GM12878 (cell line): ENCODE measurements around the gene IGLON5. TPM values are rescaled to one million over a fixed set of nuclear protein-coding genes. Genes with fewer than 3 reads are reported as not detected.

Experiments used
- ATF3 ChIP-seq: IDR thresholded peaks from 2 replicates; pipeline ENCODE4 v1.6.1; 2011; ENCODE audit warnings: low read depth, mild to moderate bottlenecking, low read length, moderate library complexity, borderline replicate concordance; ENCODE audit errors: extremely low read depth
- BCL3 ChIP-seq: IDR thresholded peaks from 2 replicates; pipeline ENCODE4 v1.6.1; 2011; ENCODE audit warnings: borderline replicate concordance, low read depth, mild to moderate bottlenecking, moderate library complexity, low read length; ENCODE audit not compliant: insufficient read depth, poor library complexity, severe bottlenecking
- BRCA1 ChIP-seq: IDR thresholded peaks from 2 replicates; pipeline ENCODE4 v1.6.1; 2011; ENCODE audit warnings: low read depth, low read length, improper control_type of control experiment
- CEBPB ChIP-seq, 2 experiments: fragments of 150-350 bp in 1 of 2; IDR thresholded peaks; 2 replicates each; pipeline ENCODE4 v1.6.1; 2012 to 2014; ENCODE audit warnings: low read depth in 2 of 2, low read length in 2 of 2, borderline replicate concordance in 1 of 2, inconsistent platforms in 1 of 2
- CHD2 ChIP-seq: IDR thresholded peaks from 2 replicates; pipeline ENCODE4 v1.6.1; 2011; ENCODE audit warnings: low read depth, low read length, improper control_type of control experiment, borderline replicate concordance
- CUX1 ChIP-seq: IDR thresholded peaks from 2 replicates; pipeline ENCODE4 v1.6.1; 2012; ENCODE audit warnings: improper control_type of control experiment, low read depth, low read length; ENCODE audit not compliant: insufficient replicate concordance
- HDAC6 ChIP-seq: fragments of 200-600 bp; sonication (generic); IDR thresholded peaks from one replicate; pipeline ENCODE4 v1.8.0; 2017; ENCODE audit warnings: antibody characterized with exemption; ENCODE audit not compliant: unreplicated experiment
- HDGF ChIP-seq: fragments of 450-650 bp; IDR thresholded peaks from 2 replicates; pipeline ENCODE4 v1.6.1; 2016; ENCODE audit warnings: antibody characterized with exemption
- MAX ChIP-seq: IDR thresholded peaks from 2 replicates; pipeline ENCODE4 v1.6.1; 2012; ENCODE audit warnings: low read depth, low read length, improper control_type of control experiment
- MTA2 ChIP-seq: fragments of 450-650 bp; IDR thresholded peaks from 2 replicates; pipeline ENCODE4 v1.6.1; 2016; ENCODE audit warnings: low read depth, mild to moderate bottlenecking, moderate library complexity
- MXI1 ChIP-seq: fragments of 150-350 bp; IDR thresholded peaks from 2 replicates; pipeline ENCODE4 v1.6.1; 2011; ENCODE audit warnings: low read depth, mild to moderate bottlenecking, inconsistent platforms, low read length, improper control_type of control experiment
- NR2F1 ChIP-seq: fragments of 450-650 bp; conservative IDR thresholded peaks from 2 replicates; pipeline ENCODE4 v1.6.1; 2017; ENCODE audit warnings: mild to moderate bottlenecking
- PBX3 ChIP-seq: IDR thresholded peaks from 2 replicates; pipeline ENCODE4 v1.6.1; 2011; ENCODE audit warnings: mild to moderate bottlenecking, low read depth, low read length, moderate library complexity; ENCODE audit not compliant: insufficient replicate concordance
- RELB ChIP-seq: fragments of 450-650 bp; IDR thresholded peaks from 2 replicates; pipeline ENCODE4 v1.6.1; 2017; ENCODE audit warnings: low read depth, mild to moderate bottlenecking, moderate library complexity
- RFX5 ChIP-seq: IDR thresholded peaks from 2 replicates; pipeline ENCODE4 v1.6.1; 2011; ENCODE audit warnings: low read depth, low read length, improper control_type of control experiment
- SPI1 ChIP-seq: IDR thresholded peaks from 2 replicates; pipeline ENCODE4 v1.6.1; 2011; ENCODE audit warnings: low read depth, mild to moderate bottlenecking, low read length, moderate library complexity, borderline replicate concordance; ENCODE audit not compliant: insufficient read depth
- SUPT20H ChIP-seq: IDR thresholded peaks from 2 replicates; pipeline ENCODE4 v1.6.1; 2011; ENCODE audit warnings: low read depth, mild to moderate bottlenecking, low read length, moderate library complexity, borderline replicate concordance; ENCODE audit not compliant: control insufficient read depth
- TCF7 ChIP-seq: IDR thresholded peaks from 2 replicates; pipeline ENCODE4 v1.6.1; 2014; ENCODE audit warnings: antibody characterized with exemption, borderline replicate concordance
- polyA plus RNA-seq, 11 experiments: library from polyadenylated mRNA; depleted of rRNA in 4 of 11; unstranded in 6 of 11; stranded (reverse) in 5 of 11; fragments of >200 nt; fragmentation: Nextera tagmentation in 4 of 11; fragmentation: Illumina TruSeq in 1 of 11; extraction: Ambion mirVana in 4 of 11; extraction: Trizol in 1 of 11; gene quantifications; 1 replicate in 1 of 11; 2 replicates in 10 of 11; pipeline versions ENCODE4 v1.2.1 to v1.2.3, GENCODE V29; 2011 to 2016; ENCODE audit warnings: inconsistent platforms in 2 of 11, missing spikeins in 2 of 11, low read depth in 1 of 11
- total RNA-seq, 4 experiments: library from RNA; depleted of rRNA in 3 of 4; stranded (reverse); fragments of >200 nt in 3 of 4; fragmentation: Illumina TruSeq in 1 of 4; extraction: Trizol in 1 of 4; gene quantifications; 2 replicates each; pipeline versions ENCODE4 v1.2.1 to v1.2.3, GENCODE V29; 2013 to 2021

The IGLON5 gene
- total and polyA plus RNA-seq, 10 of the 15 experiments (the other 5 are each of a cell fraction or from before 2014, with no cell fraction given), result not detected

GRCh38 chr19:51367565-51368365, 56.3 kb downstream of the IGLON5 start (continued):
- TF ChIP-seq PBX3 (no peak), CEBPB (IDR thresholded peaks at IDR 0.05; ENCODE audit: borderline replicate concordance in 1 of 2, low read depth in 2 of 2, low read length in 2 of 2) (no peak), BRCA1 (no peak), HDAC6 (no peak), CUX1 (no peak), MTA2 (no peak), HDGF (peak; percentile 100), RELB (no peak), MAX (peak; percentile 20; the same call in 1 of the 2 replicates), ATF3 (no peak), NR2F1 (peak; percentile 38), TCF7 (no peak), MXI1 (peak; percentile 71), SUPT20H (no peak), SPI1 (no peak), RFX5 (no peak), BCL3 (peak; percentile 15), CHD2 (no peak)
